ENCODE data around the gene TOP2B. TPM values are rescaled to one million over a fixed set of nuclear protein-coding genes. Genes with fewer than 3 reads are reported as not detected.

The TOP2B gene
- total RNA-seq, 1 experiment from 2014 or later: 63.1 TPM

- POLR2A ChIA-PET: no interaction called here
- no peaks in the 10 kb centered on the region for H3K27me3 ChIP-seq (ENCODE audit: control insufficient read depth, insufficient read depth, low read length)
- BruUV-seq (replicated peaks): no TSS peak
- no peak overlapping the region for H3K4me3 ChIP-seq (ENCODE audit: low read depth in 2 of 2, low read length in 2 of 2)
- no peak for ATAC-seq
- H3K4me1 ChIP-seq (ENCODE audit: control insufficient read depth, insufficient read depth, low read length): no peaks in the 10 kb centered on the region
- no peak overlapping the region for H3K27ac ChIP-seq (ENCODE audit: low read length)
- no peaks in the 10 kb centered on the region for H3K36me3 ChIP-seq (ENCODE audit: control insufficient read depth, insufficient read depth, low read length)
- CTCF ChIA-PET: no interaction called here
- in situ Hi-C loops (cut with HindIII; ENCODE audit: low pct_unique_long_range_greater_than_20kb, low sequenced_read_pairs): no loop called here
- TF ChIP-seq CTCF (IDR thresholded peaks at IDR 0.05) (no peak), SIN3A (IDR thresholded peaks at IDR 0.05; ENCODE audit: borderline replicate concordance, insufficient read depth, low read depth, low read length) (no peak), TCF7L2 (IDR thresholded peaks at IDR 0.05; ENCODE audit: low read depth, low read length) (no peak), REST (IDR thresholded peaks at IDR 0.05; ENCODE audit: insufficient read depth in 1 of 2, low read depth in 2 of 2, low read length in 1 of 2) (no peak), POLR2AphosphoS5 (IDR thresholded peaks at IDR 0.05; ENCODE audit: low read depth, low read length) (no peak)
- no peaks in the 10 kb centered on the region for H3K9me3 ChIP-seq (ENCODE audit: control insufficient read depth, insufficient read depth, low read depth, low read length)
- DNase-seq (ENCODE audit: low read depth, low spot score): no peak
- intact Hi-C loops (cut with micrococcal nuclease; ENCODE audit: unreplicated experiment): no loop called here
Measured at GRCh38 chr3:25679642-25680302, 15.1 kb upstream of the TOP2B start.

GRCh38 chr3:25679166-25679565 is 14.5 kb upstream of the TOP2B start:
- H3K27me3 ChIP-seq (ENCODE audit: control insufficient read depth, insufficient read depth, low read length): no peaks in the 10 kb centered on the region

More at GRCh38 chr3:25679166-25679565, 14.5 kb upstream of the TOP2B start:
- Histone ChIP-seq H3K4me3 (ENCODE audit: low read depth in 2 of 2, low read length in 2 of 2) (no peak overlapping the region), H3K9me3 (ENCODE audit: control insufficient read depth, insufficient read depth, low read depth, low read length) (no peaks in the 10 kb centered on the region), H3K36me3 (ENCODE audit: control insufficient read depth, insufficient read depth, low read length) (no peaks in the 10 kb centered on the region), H3K4me1 (ENCODE audit: control insufficient read depth, insufficient read depth, low read length) (no peaks in the 10 kb centered on the region), H3K27ac (ENCODE audit: low read length) (no peak overlapping the region)
- in situ Hi-C loops (cut with HindIII; ENCODE audit: low pct_unique_long_range_greater_than_20kb, low sequenced_read_pairs): no loop called here
- TF ChIP-seq TCF7L2 (IDR thresholded peaks at IDR 0.05; ENCODE audit: low read depth, low read length): no peak
- no peak for TF ChIP-seq REST (IDR thresholded peaks at IDR 0.05; ENCODE audit: insufficient read depth in 1 of 2, low read depth in 2 of 2, low read length in 1 of 2)
- CTCF ChIA-PET: no interaction called here
- no TSS peak for BruUV-seq (replicated peaks)
- DNase-seq (ENCODE audit: low read depth, low spot score) (no peak), ATAC-seq (no peak)
- POLR2A ChIA-PET: no interaction called here
- intact Hi-C loops (cut with micrococcal nuclease; ENCODE audit: unreplicated experiment): no loop called here

All from Panc1 (cell line).